Common myeloid progenitor, CD34-positive (primary cell): ENCODE measurements around the gene PGF.
"Not testable (repeated sequence)": the region's sequence is repeated elsewhere in the genome, so short reads cannot be mapped to it uniquely, and the experiment has no call there.

Experiments
- CTCF ChIA-PET: fragments of 350-600 bp; sonication (Branson Sonifier 250); formaldehyde crosslinking; loops from one replicate; lab custom pipeline; 2021; ENCODE audit warnings: antibody characterized with exemption; lab: Charles Lee
- POLR2A ChIA-PET: fragments of 350-600 bp; sonication (Branson Sonifier 250); formaldehyde crosslinking; loops from one replicate; lab custom pipeline; 2021; ENCODE audit warnings: antibody characterized with exemption; lab: Charles Lee
- DNase-seq, 3 donors: peaks; one replicate each; pipeline versions ENCODE4 v3.0.0 to v3.0.0-alpha.2; 2013
- H3K27ac ChIP-seq, 2 experiments: 1 replicate in 1 of 2; 2 replicates in 1 of 2; pipeline ENCODE4 v1.7.0; 2013; ENCODE audit warnings: inconsistent platforms in 2 of 2, low read length in 2 of 2, mild to moderate bottlenecking in 2 of 2, low read depth in 1 of 2, moderate library complexity in 1 of 2; ENCODE audit not compliant: severe bottlenecking in 2 of 2, insufficient read depth in 1 of 2, poor library complexity in 1 of 2
- H3K27me3 ChIP-seq, 5 experiments: replicated peaks in 2 of 5; 1 replicate in 3 of 5; 2 replicates in 2 of 5; pipeline versions ENCODE4 v1.6.1 to v1.7.0; 2013; ENCODE audit warnings: low read length in 4 of 5, mild to moderate bottlenecking in 2 of 5, moderate library complexity in 2 of 5, inconsistent platforms in 1 of 5; ENCODE audit not compliant: insufficient read depth in 5 of 5, control insufficient read depth in 4 of 5
- H3K36me3 ChIP-seq, 4 experiments: 1 replicate in 2 of 4; 2 replicates in 2 of 4; pipeline versions ENCODE4 v1.6.1 to v1.7.0; 2013; ENCODE audit warnings: low read length in 3 of 4, control low read depth in 1 of 4, mild to moderate bottlenecking in 1 of 4; ENCODE audit not compliant: control insufficient read depth in 4 of 4, insufficient read depth in 4 of 4
- H3K4me1 ChIP-seq, 4 experiments: 1 replicate in 3 of 4; 2 replicates in 1 of 4; pipeline versions ENCODE4 v1.6.1 to v1.7.1; 2013; ENCODE audit warnings: low read length in 3 of 4, mild to moderate bottlenecking in 3 of 4, control low read depth in 1 of 4, inconsistent platforms in 1 of 4, moderate library complexity in 1 of 4; ENCODE audit not compliant: control insufficient read depth in 4 of 4, insufficient read depth in 4 of 4; ENCODE audit errors: control extremely low read depth in 1 of 4
- H3K4me3 ChIP-seq, 7 experiments: 1 replicate in 4 of 7; 2 replicates in 3 of 7; pipeline versions ENCODE4 v1.5.1 to v1.7.0; 2013; ENCODE audit warnings: mild to moderate bottlenecking in 7 of 7, low read length in 6 of 7, moderate library complexity in 6 of 7, inconsistent platforms in 2 of 7, low read depth in 2 of 7, control low read depth in 1 of 7; ENCODE audit not compliant: insufficient read depth in 4 of 7, control insufficient read depth in 1 of 7; ENCODE audit errors: extremely low read depth in 1 of 7
- H3K9me3 ChIP-seq, 5 experiments: 1 replicate in 4 of 5; 2 replicates in 1 of 5; pipeline versions ENCODE4 v1.6.1 to v1.7.1; 2013; ENCODE audit warnings: low read length in 4 of 5, mild to moderate bottlenecking in 2 of 5, inconsistent platforms in 1 of 5, low read depth in 1 of 5, moderate library complexity in 1 of 5; ENCODE audit not compliant: control insufficient read depth in 4 of 5, insufficient read depth in 2 of 5; ENCODE audit errors: control extremely low read depth in 1 of 5
- WGBS: methylation state at CpG from one replicate; pipeline ENCODE4 v1.1.5; 2013; ENCODE audit not compliant: insufficient coverage; 5-methylcytosine and 5-hydroxymethylcytosine counted together

PGF gene

GRCh38 chr14:74994182-74994581 is 38.8 kb upstream of the PGF start:
- H3K4me1 ChIP-seq, H3K36me3 ChIP-seq, DNase-seq, POLR2A ChIA-PET, H3K4me3 ChIP-seq, H3K27ac ChIP-seq, H3K9me3 ChIP-seq, CTCF ChIA-PET, H3K27me3 ChIP-seq: not testable (repeated sequence)
- WGBS = 94% methylated on average over 24 of the region's 28 CpGs

GRCh38 chr14:74988993-74989392 is 33.6 kb upstream of the PGF start:
- CTCF ChIA-PET = interaction anchor here (0.8 to 1.2 kb wide), 2 partner anchors 10 to 125 kb away, joined by 3 to 5 read pairs; no protein-coding TSS in a partner anchor
- Histone ChIP-seq H3K36me3 (no peaks in the 10 kb centered on the region), H3K27ac (no peak overlapping the region), H3K27me3 (no peaks in the 10 kb centered on the region), H3K4me1 (no peaks in the 10 kb centered on the region), H3K9me3 (no peaks in the 10 kb centered on the region), H3K4me3 (no peak overlapping the region)
- DNase-seq = no peak
- POLR2A ChIA-PET = no interaction called here
- WGBS = no CpG with 5 or more reads among the region's 1 CpG

GRCh38 chr14:74988131-74988530 is 32.7 kb upstream of the PGF start:
- 90% methylated on average over 2 of the region's 4 CpGs for WGBS
- Histone ChIP-seq H3K4me1 (no peaks in the 10 kb centered on the region), H3K36me3 (no peaks in the 10 kb centered on the region), H3K27ac (no peak overlapping the region), H3K9me3 (no peaks in the 10 kb centered on the region), H3K4me3 (no peak overlapping the region), H3K27me3 (no peaks in the 10 kb centered on the region)
- POLR2A ChIA-PET = no interaction called here
- no peak for DNase-seq
- CTCF ChIA-PET = interaction anchor here (1.1 kb wide), 1 partner anchor 30 kb away, joined by 3 read pairs; no protein-coding TSS in a partner anchor

GRCh38 chr14:74985806-74986205 is 30.4 kb upstream of the PGF start:
- DNase-seq = no peak
- H3K27me3 ChIP-seq = no peaks in the 10 kb centered on the region
- H3K4me1 ChIP-seq = peaks cover 0 to 6% (median 2%) of the 10 kb centered on the region in 4 experiments
- ChIA-PET CTCF (interaction anchor here (1.0 kb wide), 1 partner anchor 10 kb away, joined by 3 read pairs; no protein-coding TSS in a partner anchor), POLR2A (no interaction called here)
- H3K27ac ChIP-seq = no peak overlapping the region
- H3K4me3 ChIP-seq = no peak overlapping the region
- no peaks in the 10 kb centered on the region for H3K9me3 ChIP-seq
- H3K36me3 ChIP-seq = no peaks in the 10 kb centered on the region
- 98% methylated on average over 6 of the region's 6 CpGs for WGBS

- ChIA-PET POLR2A (no interaction called here), CTCF (interaction anchor here (1.0 kb wide), 1 partner anchor 10 kb away, joined by 3 read pairs; no protein-coding TSS in a partner anchor)
- H3K36me3 ChIP-seq = no peaks in the 10 kb centered on the region
- no peaks in the 10 kb centered on the region for H3K27me3 ChIP-seq
- WGBS = 88% methylated on average over 10 of the region's 10 CpGs
- peaks cover 0 to 11% (median 3%) of the 10 kb centered on the region in 4 experiments for H3K4me1 ChIP-seq
- H3K9me3 ChIP-seq = no peaks in the 10 kb centered on the region
- H3K27ac ChIP-seq = no peak overlapping the region
- no peak overlapping the region for H3K4me3 ChIP-seq
- DNase-seq = no peak
Measured at GRCh38 chr14:74985028-74985310, 29.6 kb upstream of the PGF start.

GRCh38 chr14:74984236-74985027 is 29.0 kb upstream of the PGF start:
- WGBS = 98% methylated on average over 12 of the region's 16 CpGs
- H3K9me3 ChIP-seq = no peaks in the 10 kb centered on the region
- H3K4me1 ChIP-seq = peaks cover 0 to 11% (median 3%) of the 10 kb centered on the region in 4 experiments
- no peak for DNase-seq
- H3K27ac ChIP-seq = no peak overlapping the region
- no peak overlapping the region for H3K4me3 ChIP-seq
- no peaks in the 10 kb centered on the region for H3K36me3 ChIP-seq
- ChIA-PET POLR2A (no interaction called here), CTCF (interaction anchor here (1.0 kb wide), 1 partner anchor 9 kb away, joined by 3 read pairs; no protein-coding TSS in a partner anchor)
- no peaks in the 10 kb centered on the region for H3K27me3 ChIP-seq

GRCh38 chr14:74983343-74983742 is 27.9 kb upstream of the PGF start:
- ChIA-PET CTCF (interaction anchor here (1.6 kb wide), 1 partner anchor 78 kb away, joined by 3 read pairs; no protein-coding TSS in a partner anchor), POLR2A (no interaction called here)
- H3K4me1 ChIP-seq = peaks cover 0 to 11% (median 3%) of the 10 kb centered on the region in 4 experiments

More at GRCh38 chr14:74983343-74983742, 27.9 kb upstream of the PGF start:
- H3K36me3 ChIP-seq = no peaks in the 10 kb centered on the region
- H3K4me3 ChIP-seq = no peak overlapping the region
- no peaks in the 10 kb centered on the region for H3K27me3 ChIP-seq
- no peak overlapping the region for H3K27ac ChIP-seq
- peak in 1 of 3 donors; percentile 22 for DNase-seq
- H3K9me3 ChIP-seq = no peaks in the 10 kb centered on the region
- WGBS = 91% methylated on average over 1 of the region's 1 CpG
